Heart left ventricle (tissue), 13 donors: ENCODE data around the gene HTR5A.

ENCODE experiments used
- POLR2A ChIP-seq, 2 donors: fragments of 450-650 bp; IDR thresholded peaks; one replicate each; pipeline ENCODE4 v1.6.1; 2017; ENCODE audit warnings: antibody characterized with exemption in 2 of 2, mild to moderate bottlenecking in 2 of 2, moderate library complexity in 2 of 2
- TF ChIP-seq, protein P1 (sequence below), 12 donors: fragments of 200-600 bp; sonication (generic) in 4 of 12; IDR thresholded peaks; one replicate each; pipeline versions ENCODE4 v1.5.0 to v1.8.0; 2018 to 2022; ENCODE audit warnings: antibody characterized with exemption in 12 of 12, mild to moderate bottlenecking in 5 of 12
- donor health status: ischemic (EF 13 %, LVEDD 7.1; RV severe dilation, severe dysfunction).
- donor health status: DM: no; HTN: yes; CAD: no.
- donor health status: DM: no; HTN: no; CAD: no.
- donor health status: ischemic (EF 25% LVEDD 6.9; RV normal size, moderate dysfunction).
- donor health status: ischemic (EF 25% LVEDD 5.7; RV mildly dilated, moderate dysfunction).
- donor health status: ischemic (EF 35%, LVEDD 5.7; RV mildly dilated, moderate dysfunction).
- donor health status: nonischemic (EF 11% LVEDD 7.7; RV severe dilation, severe dysfunction).
- donor health status: DM: yes; HTN: yes; CAD: no.
- donor health status: PGD.
- donor health status: ischemic (EF 29% LVEDD 5.4; RV normal size, mild dysfunction).
- donor health status: nonischemic (EF 23%, LVEDD 6.1; RV moderate dilation, normal function).

DNA sequence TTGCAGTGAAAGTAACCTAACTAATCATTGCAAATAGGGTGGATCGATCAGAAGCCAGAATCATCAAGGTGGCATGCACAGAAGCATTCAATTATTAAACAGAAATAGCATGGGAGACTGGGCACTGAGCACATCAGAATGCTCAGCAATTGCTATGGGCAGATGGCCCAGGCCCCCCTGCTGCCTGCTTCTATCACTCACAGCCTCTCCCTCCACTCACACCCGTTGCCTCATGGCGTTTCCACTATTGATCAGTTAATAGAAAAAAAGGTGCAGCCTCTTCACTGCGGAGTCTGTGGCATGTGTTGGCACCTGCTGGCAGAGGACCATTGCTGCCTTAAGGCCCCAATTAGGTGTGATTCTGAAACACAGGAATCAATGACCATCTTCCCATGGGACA is 11.2 kb upstream of the HTR5A start:
- TF ChIP-seq, protein P1, sequence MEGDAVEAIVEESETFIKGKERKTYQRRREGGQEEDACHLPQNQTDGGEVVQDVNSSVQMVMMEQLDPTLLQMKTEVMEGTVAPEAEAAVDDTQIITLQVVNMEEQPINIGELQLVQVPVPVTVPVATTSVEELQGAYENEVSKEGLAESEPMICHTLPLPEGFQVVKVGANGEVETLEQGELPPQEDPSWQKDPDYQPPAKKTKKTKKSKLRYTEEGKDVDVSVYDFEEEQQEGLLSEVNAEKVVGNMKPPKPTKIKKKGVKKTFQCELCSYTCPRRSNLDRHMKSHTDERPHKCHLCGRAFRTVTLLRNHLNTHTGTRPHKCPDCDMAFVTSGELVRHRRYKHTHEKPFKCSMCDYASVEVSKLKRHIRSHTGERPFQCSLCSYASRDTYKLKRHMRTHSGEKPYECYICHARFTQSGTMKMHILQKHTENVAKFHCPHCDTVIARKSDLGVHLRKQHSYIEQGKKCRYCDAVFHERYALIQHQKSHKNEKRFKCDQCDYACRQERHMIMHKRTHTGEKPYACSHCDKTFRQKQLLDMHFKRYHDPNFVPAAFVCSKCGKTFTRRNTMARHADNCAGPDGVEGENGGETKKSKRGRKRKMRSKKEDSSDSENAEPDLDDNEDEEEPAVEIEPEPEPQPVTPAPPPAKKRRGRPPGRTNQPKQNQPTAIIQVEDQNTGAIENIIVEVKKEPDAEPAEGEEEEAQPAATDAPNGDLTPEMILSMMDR (IDR thresholded peaks at IDR 0.05): no peak
- no peak for TF ChIP-seq POLR2A (IDR thresholded peaks at IDR 0.05)
